Central memory CD8-positive, alpha-beta T cell (primary cell): ENCODE results near the gene CTNNA2.

Experiments
- ATAC-seq: fragments of 150-1000 bp; cut with Tn5 transposase; replicated peaks from 2 replicates; pipeline ENCODE4 v1.10.0; 2022; ENCODE audit warnings: mild to moderate bottlenecking, moderate FRiP score, moderate number of reproducible peaks; ENCODE audit not compliant: poor library complexity, severe bottlenecking; ENCODE audit errors: extremely low read depth
- DNase-seq, 2 donors: peaks; one replicate each; pipeline ENCODE4 v3.0.0; 2021; ENCODE audit warnings: low spot score in 2 of 2
- H3K27ac Mint-ChIP-seq: one replicate; pipeline ENCODE4 v1.8.0; 2022; ENCODE audit warnings: low read depth, mild to moderate bottlenecking, moderate library complexity, mixed read lengths
- H3K27me3 Mint-ChIP-seq: one replicate; pipeline ENCODE4 v1.8.0; 2022; ENCODE audit warnings: mixed read lengths
- H3K36me3 Mint-ChIP-seq: one replicate; pipeline ENCODE4 v1.8.0; 2022; ENCODE audit warnings: mild to moderate bottlenecking, moderate library complexity, mixed read lengths; ENCODE audit not compliant: insufficient read depth
- H3K4me1 Mint-ChIP-seq: one replicate; pipeline ENCODE4 v1.8.0; 2022; ENCODE audit warnings: mixed read lengths
- H3K4me3 Mint-ChIP-seq: one replicate; pipeline ENCODE4 v1.8.0; 2022; ENCODE audit warnings: mild to moderate bottlenecking, moderate library complexity, mixed read lengths
- H3K9me3 Mint-ChIP-seq: one replicate; pipeline ENCODE4 v1.8.0; 2022; ENCODE audit warnings: mixed read lengths

The CTNNA2 gene

GRCh38 chr2:80151651-80152050 is 638.8 kb downstream of the CTNNA2 start:
- no peak for DNase-seq
- Mint-ChIP-seq H3K36me3 (no peaks in the 10 kb centered on the region), H3K27ac (no peak overlapping the region), H3K9me3 (peaks cover 25% of the 10 kb centered on the region), H3K4me1 (no peaks in the 10 kb centered on the region), H3K27me3 (no peaks in the 10 kb centered on the region), H3K4me3 (no peak overlapping the region)
- no peak for ATAC-seq

- Mint-ChIP-seq H3K27me3 (no peaks in the 10 kb centered on the region), H3K36me3 (no peaks in the 10 kb centered on the region), H3K9me3 (peaks cover 30% of the 10 kb centered on the region), H3K4me3 (no peak overlapping the region), H3K27ac (no peak overlapping the region), H3K4me1 (no peaks in the 10 kb centered on the region)
- DNase-seq (no peak), ATAC-seq (no peak)
These were observed 640.3 kb downstream of the CTNNA2 start for GRCh38 chr2:80153151-80153550.

- Mint-ChIP-seq H3K27ac (no peak overlapping the region), H3K36me3 (no peaks in the 10 kb centered on the region), H3K27me3 (no peaks in the 10 kb centered on the region), H3K9me3 (peaks cover 30% of the 10 kb centered on the region), H3K4me1 (no peaks in the 10 kb centered on the region), H3K4me3 (no peak overlapping the region)
- no peak for DNase-seq
- ATAC-seq, result no peak
These were observed 640.9 kb downstream of the CTNNA2 start for GRCh38 chr2:80153768-80154167.

GRCh38 chr2:80154231-80154915 is 641.5 kb downstream of the CTNNA2 start:
- Mint-ChIP-seq H3K27ac (no peak overlapping the region), H3K4me1 (no peaks in the 10 kb centered on the region), H3K36me3 (no peaks in the 10 kb centered on the region), H3K9me3 (peaks cover 30% of the 10 kb centered on the region), H3K4me3 (no peak overlapping the region), H3K27me3 (no peaks in the 10 kb centered on the region)
- DNase-seq, result no peak
- no peak for ATAC-seq

- H3K27ac Mint-ChIP-seq, result no peak overlapping the region
- no peak overlapping the region for H3K4me3 Mint-ChIP-seq
- H3K27me3 Mint-ChIP-seq, result no peaks in the 10 kb centered on the region
- no peaks in the 10 kb centered on the region for H3K4me1 Mint-ChIP-seq
- peaks cover 5% of the 10 kb centered on the region for H3K9me3 Mint-ChIP-seq
- peaks cover 1% of the 10 kb centered on the region for H3K36me3 Mint-ChIP-seq
- ATAC-seq (no peak), DNase-seq (no peak)
These were observed 651.5 kb downstream of the CTNNA2 start for GRCh38 chr2:80164375-80164774.

GRCh38 chr2:80166483-80167171 is 653.8 kb downstream of the CTNNA2 start:
- DNase-seq, result no peak
- H3K36me3 Mint-ChIP-seq, result peaks cover 1% of the 10 kb centered on the region
- no peaks in the 10 kb centered on the region for H3K4me1 Mint-ChIP-seq
- ATAC-seq, result no peak
- H3K27me3 Mint-ChIP-seq, result no peaks in the 10 kb centered on the region
- H3K27ac Mint-ChIP-seq, result no peak overlapping the region
- no peak overlapping the region for H3K4me3 Mint-ChIP-seq
- H3K9me3 Mint-ChIP-seq, result peaks cover 14% of the 10 kb centered on the region

GRCh38 chr2:80167284-80167808 is 654.5 kb downstream of the CTNNA2 start:
- no peaks in the 10 kb centered on the region for H3K4me1 Mint-ChIP-seq
- ATAC-seq, result no peak
- no peak for DNase-seq
- no peak overlapping the region for H3K27ac Mint-ChIP-seq
- H3K4me3 Mint-ChIP-seq, result no peak overlapping the region
- H3K9me3 Mint-ChIP-seq, result peaks cover 18% of the 10 kb centered on the region
- no peaks in the 10 kb centered on the region for H3K27me3 Mint-ChIP-seq
- peaks cover 1% of the 10 kb centered on the region for H3K36me3 Mint-ChIP-seq

GRCh38 chr2:80168037-80168436 is 655.2 kb downstream of the CTNNA2 start:
- no peak for ATAC-seq
- no peak for DNase-seq
- no peak overlapping the region for H3K4me3 Mint-ChIP-seq
- H3K9me3 Mint-ChIP-seq, result peaks cover 23% of the 10 kb centered on the region
- H3K4me1 Mint-ChIP-seq, result no peaks in the 10 kb centered on the region
- H3K36me3 Mint-ChIP-seq, result peaks cover 1% of the 10 kb centered on the region
- H3K27ac Mint-ChIP-seq, result no peak overlapping the region
- H3K27me3 Mint-ChIP-seq, result no peaks in the 10 kb centered on the region

GRCh38 chr2:80168801-80169200 is 656.0 kb downstream of the CTNNA2 start:
- DNase-seq (no peak), ATAC-seq (no peak)
- no peak overlapping the region for H3K27ac Mint-ChIP-seq
- no peaks in the 10 kb centered on the region for H3K4me1 Mint-ChIP-seq
- peaks cover 1% of the 10 kb centered on the region for H3K36me3 Mint-ChIP-seq
- H3K9me3 Mint-ChIP-seq, result peaks cover 23% of the 10 kb centered on the region
- H3K4me3 Mint-ChIP-seq, result no peak overlapping the region
- no peaks in the 10 kb centered on the region for H3K27me3 Mint-ChIP-seq

- Mint-ChIP-seq H3K27ac (no peak overlapping the region), H3K4me1 (no peaks in the 10 kb centered on the region), H3K27me3 (no peaks in the 10 kb centered on the region), H3K4me3 (no peak overlapping the region), H3K36me3 (no peaks in the 10 kb centered on the region), H3K9me3 (peaks cover 30% of the 10 kb centered on the region)
- ATAC-seq (no peak), DNase-seq (no peak)
These were observed 657.2 kb downstream of the CTNNA2 start for GRCh38 chr2:80169811-80170594.

GRCh38 chr2:80185091-80185490 is 672.2 kb downstream of the CTNNA2 start:
- Mint-ChIP-seq H3K36me3 (no peaks in the 10 kb centered on the region), H3K9me3 (peaks cover 24% of the 10 kb centered on the region), H3K4me3 (no peak overlapping the region), H3K27me3 (no peaks in the 10 kb centered on the region), H3K27ac (no peak overlapping the region), H3K4me1 (no peaks in the 10 kb centered on the region)
- ATAC-seq (no peak), DNase-seq (no peak)

GRCh38 chr2:80186262-80186661 is 673.4 kb downstream of the CTNNA2 start:
- H3K36me3 Mint-ChIP-seq, result no peaks in the 10 kb centered on the region
- no peak overlapping the region for H3K27ac Mint-ChIP-seq
- H3K4me3 Mint-ChIP-seq, result no peak overlapping the region
- ATAC-seq (no peak), DNase-seq (no peak)
- peaks cover 16% of the 10 kb centered on the region for H3K9me3 Mint-ChIP-seq
- no peaks in the 10 kb centered on the region for H3K4me1 Mint-ChIP-seq
- H3K27me3 Mint-ChIP-seq, result no peaks in the 10 kb centered on the region
